ENCODE data around the gene SYT1.

- TF ChIP-seq EZH2 (IDR thresholded peaks at IDR 0.05) (no peak), POLR2AphosphoS5 (IDR thresholded peaks at IDR 0.05; ENCODE audit: borderline replicate concordance, low read depth, low read length) (no peak)
Observed at GRCh38 chr12:78863482-78864402, 832 bp upstream of the SYT1 start.
